Esophagus muscularis mucosa (tissue), 4 donors: ENCODE data around the gene DNAJB12. TPM values are rescaled to one million over a fixed set of nuclear protein-coding genes. Genes with fewer than 3 reads are reported as not detected.

ENCODE experiments used
- DNase-seq: peaks from one replicate; pipeline ENCODE4 v3.0.0-alpha.2; 2017; ENCODE audit errors: extremely low spot score
- H3K27ac ChIP-seq, 4 donors: fragments of 200-600 bp; sonication (generic); replicated peaks in 1 of 4; 1 replicate in 3 of 4; 2 replicates in 1 of 4; pipeline ENCODE4 v1.5.1; 2016 to 2019; ENCODE audit warnings: mild to moderate bottlenecking in 1 of 4
- H3K27me3 ChIP-seq, 4 donors: fragments of 200-600 bp; sonication (generic); one replicate each; pipeline versions ENCODE4 v1.5.1 to v1.6.0; 2016 to 2019
- H3K36me3 ChIP-seq, 4 donors: fragments of 200-600 bp; sonication (generic); one replicate each; pipeline ENCODE4 v1.5.1; 2016 to 2019
- H3K4me1 ChIP-seq, 4 donors: fragments of 200-600 bp; sonication (generic); one replicate each; pipeline ENCODE4 v1.5.1; 2016 to 2019
- H3K4me3 ChIP-seq, 4 donors: fragments of 200-600 bp; sonication (generic); 1 replicate in 2 of 4; 2 replicates in 2 of 4; pipeline ENCODE4 v1.5.1; 2016 to 2019; ENCODE audit warnings: mild to moderate bottlenecking in 4 of 4, moderate library complexity in 1 of 4
- H3K9me3 ChIP-seq, 4 donors: fragments of 200-600 bp; sonication (generic); 1 replicate in 3 of 4; 2 replicates in 1 of 4; pipeline ENCODE4 v1.5.1; 2016 to 2019
- EP300 ChIP-seq: sonication (generic); formaldehyde crosslinking; IDR thresholded peaks from one replicate; pipeline ENCODE4 v1.6.1; 2017; ENCODE audit warnings: antibody characterized with exemption
- POLR2A ChIP-seq: fragments of 450-650 bp; IDR thresholded peaks from one replicate; pipeline ENCODE4 v1.6.1; 2017; ENCODE audit warnings: antibody characterized with exemption, moderate library complexity, mild to moderate bottlenecking, low read depth
- POLR2AphosphoS5 ChIP-seq, 2 donors: sonication (generic); formaldehyde crosslinking; IDR thresholded peaks; one replicate each; pipeline ENCODE4 v1.6.1; 2017; ENCODE audit warnings: antibody characterized with exemption in 2 of 2
- WGBS: methylation state at CpG from one replicate; pipeline ENCODE4 v1.1.5; 2018; 5-methylcytosine and 5-hydroxymethylcytosine counted together
- intact Hi-C: fragments of 100-400 bp; cut with DNase I; formaldehyde crosslinking; loops from one replicate; pipeline ENCODE4 v1.15.1; 2023
- total RNA-seq, 4 donors: library from RNA; depleted of rRNA; stranded (reverse); fragments of >200 nt; gene quantifications; one replicate each; pipeline versions ENCODE4 v1.1.0 to v1.2.1, GENCODE V29; 2016
- TF ChIP-seq, protein P1 (sequence below), 3 experiments: fragments of 200-600 bp in 2 of 3; fragments of 450-650 bp in 1 of 3; sonication (generic) in 2 of 3; IDR thresholded peaks; one replicate each; pipeline ENCODE4 v1.5.1; 2017 to 2019; ENCODE audit warnings: antibody characterized with exemption in 3 of 3, mild to moderate bottlenecking in 2 of 3, moderate library complexity in 1 of 3

Gene DNAJB12
- total RNA-seq, 4 donors from 2014 or later: 27.8 to 46.5 (median 37.8) TPM

DNA sequence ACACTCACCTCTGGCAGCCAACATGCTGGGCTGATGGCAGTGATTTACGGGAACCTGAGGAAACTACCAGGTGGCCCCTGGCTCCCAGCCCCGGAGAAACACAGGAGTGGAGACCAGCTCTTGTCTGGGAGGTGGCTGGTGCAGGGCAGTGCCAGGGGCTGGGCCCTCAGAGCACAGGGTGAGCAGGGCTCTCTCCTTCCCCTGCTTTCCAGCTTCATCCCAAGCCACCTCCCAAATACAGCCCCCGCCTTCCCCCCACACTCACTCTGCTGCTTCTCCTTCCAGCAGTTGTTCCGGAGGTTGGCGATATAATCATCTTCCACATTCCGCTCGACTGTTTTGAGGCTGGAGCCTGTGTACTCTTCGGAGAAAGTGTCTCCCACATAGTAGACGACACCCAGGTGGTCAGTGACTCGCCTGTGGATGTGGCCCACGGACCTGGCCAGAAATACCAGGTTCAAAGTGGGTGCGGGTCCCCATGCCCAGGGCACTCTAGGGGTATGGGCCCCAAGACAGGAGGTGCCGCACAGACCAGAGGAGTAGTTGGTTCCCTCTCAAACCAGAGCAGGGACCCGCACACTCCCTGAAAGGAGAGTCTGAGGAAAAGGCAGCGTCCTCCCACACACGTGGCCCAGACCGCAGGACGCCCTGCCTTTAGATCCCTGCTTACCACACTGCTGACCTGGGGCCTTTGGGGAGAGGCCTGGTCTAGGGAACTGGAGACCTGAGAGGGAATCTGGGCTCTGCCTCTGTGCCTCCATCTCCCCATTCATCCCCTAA is 18.3 kb downstream of the DNAJB12 start:
- peaks cover 50 to 76% (median 71%) of the 10 kb centered on the region in 4 donors for H3K4me1 ChIP-seq
- intact Hi-C loops: loop anchor here (5.0 kb wide), 4 partner anchors 114 to 379 kb away; no protein-coding TSS in a partner anchor
- H3K27me3 ChIP-seq: no peaks in the 10 kb centered on the region
- WGBS: 88% methylated on average over 16 of the region's 18 CpGs
- peak overlapping the region; percentile 80 to 88 (median 84) for H3K27ac ChIP-seq
- peaks cover 23 to 80% (median 56%) of the 10 kb centered on the region in 4 donors for H3K36me3 ChIP-seq
- no peak overlapping the region for H3K4me3 ChIP-seq
- no peaks in the 10 kb centered on the region for H3K9me3 ChIP-seq
- TF ChIP-seq, protein P1, sequence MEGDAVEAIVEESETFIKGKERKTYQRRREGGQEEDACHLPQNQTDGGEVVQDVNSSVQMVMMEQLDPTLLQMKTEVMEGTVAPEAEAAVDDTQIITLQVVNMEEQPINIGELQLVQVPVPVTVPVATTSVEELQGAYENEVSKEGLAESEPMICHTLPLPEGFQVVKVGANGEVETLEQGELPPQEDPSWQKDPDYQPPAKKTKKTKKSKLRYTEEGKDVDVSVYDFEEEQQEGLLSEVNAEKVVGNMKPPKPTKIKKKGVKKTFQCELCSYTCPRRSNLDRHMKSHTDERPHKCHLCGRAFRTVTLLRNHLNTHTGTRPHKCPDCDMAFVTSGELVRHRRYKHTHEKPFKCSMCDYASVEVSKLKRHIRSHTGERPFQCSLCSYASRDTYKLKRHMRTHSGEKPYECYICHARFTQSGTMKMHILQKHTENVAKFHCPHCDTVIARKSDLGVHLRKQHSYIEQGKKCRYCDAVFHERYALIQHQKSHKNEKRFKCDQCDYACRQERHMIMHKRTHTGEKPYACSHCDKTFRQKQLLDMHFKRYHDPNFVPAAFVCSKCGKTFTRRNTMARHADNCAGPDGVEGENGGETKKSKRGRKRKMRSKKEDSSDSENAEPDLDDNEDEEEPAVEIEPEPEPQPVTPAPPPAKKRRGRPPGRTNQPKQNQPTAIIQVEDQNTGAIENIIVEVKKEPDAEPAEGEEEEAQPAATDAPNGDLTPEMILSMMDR (IDR thresholded peaks at IDR 0.05): no peak
- TF ChIP-seq POLR2AphosphoS5 (IDR thresholded peaks at IDR 0.05): no peak
- no peak for TF ChIP-seq EP300
- no peak for TF ChIP-seq POLR2A
- DNase-seq: no peak

- Histone ChIP-seq H3K4me3 (peak overlapping the region in 1 of 4 donors; percentile 13), H3K27me3 (no peaks in the 10 kb centered on the region), H3K9me3 (no peaks in the 10 kb centered on the region), H3K4me1 (peaks cover 56 to 74% (median 72%) of the 10 kb centered on the region in 4 donors), H3K36me3 (peaks cover 15 to 72% (median 48%) of the 10 kb centered on the region in 4 donors), H3K27ac (peak overlapping the region; percentile 80 to 88 (median 84))
- whole genome bisulfite sequencing: 60% methylated on average over 9 of the region's 20 CpGs
- TF ChIP-seq, protein P1 (IDR thresholded peaks at IDR 0.05): no peak
- TF ChIP-seq POLR2AphosphoS5 (IDR thresholded peaks at IDR 0.05): peak in 1 of 2 donors; percentile 36
- no peak for DNase-seq
- intact Hi-C loops: loop anchor here (5.0 kb wide), 4 partner anchors 113 to 378 kb away; no protein-coding TSS in a partner anchor
Observed at GRCh38 chr10:72335394-72336258, 19.1 kb downstream of the DNAJB12 start.

GRCh38 chr10:72334825-72335393 is 19.8 kb downstream of the DNAJB12 start:
- peak overlapping the region in 1 of 4 donors; percentile 13 for H3K4me3 ChIP-seq
- peak overlapping the region; percentile 80 to 88 (median 84) for H3K27ac ChIP-seq
- no peak for DNase-seq
- no peaks in the 10 kb centered on the region for H3K27me3 ChIP-seq
- no peaks in the 10 kb centered on the region for H3K9me3 ChIP-seq
- H3K4me1 ChIP-seq: peaks cover 58 to 72% (median 66%) of the 10 kb centered on the region in 4 donors
- peaks cover 13 to 65% (median 41%) of the 10 kb centered on the region in 4 donors for H3K36me3 ChIP-seq
- WGBS: 19% methylated on average over 9 of the region's 16 CpGs
- intact Hi-C loops: loop anchor here (5.0 kb wide), 4 partner anchors 113 to 378 kb away; no protein-coding TSS in a partner anchor
- TF ChIP-seq POLR2A: no peak
- TF ChIP-seq POLR2AphosphoS5 (IDR thresholded peaks at IDR 0.05): peak; percentile 77 to 86
- TF ChIP-seq EP300: peak; percentile 53
- TF ChIP-seq, protein P1 (IDR thresholded peaks at IDR 0.05): peak in 1 of 3 experiments; percentile 4

DNA sequence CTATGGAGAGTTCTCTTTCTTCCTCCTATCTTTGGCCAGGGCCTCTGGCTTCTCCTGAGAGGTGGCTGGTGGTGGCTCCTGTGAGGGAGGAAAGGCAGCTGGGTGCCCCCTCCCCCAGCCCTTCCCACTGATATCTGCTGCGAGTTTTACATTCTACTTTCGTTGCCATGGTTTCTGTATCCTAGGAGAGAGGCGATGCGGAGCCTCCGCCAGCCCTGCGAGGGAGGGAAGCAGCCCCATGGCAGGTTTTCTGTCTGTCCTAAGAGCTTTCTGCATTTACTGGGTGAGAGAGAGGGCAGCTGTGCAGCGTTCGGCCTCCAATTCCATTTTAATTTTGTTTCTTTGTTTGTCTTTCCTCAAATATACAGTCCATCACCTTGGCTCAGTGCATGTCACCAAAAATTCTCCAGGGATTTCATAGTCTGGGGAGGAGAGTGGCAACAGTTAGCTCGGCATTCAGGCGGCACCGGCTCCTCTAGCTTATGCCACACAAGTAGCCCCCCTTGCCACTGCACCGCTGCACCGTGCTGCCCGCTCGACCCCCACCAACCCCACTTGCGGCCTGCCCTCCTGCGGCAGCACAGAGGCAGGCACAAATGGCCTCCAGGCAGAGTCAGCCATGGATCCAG is 20.4 kb downstream of the DNAJB12 start:
- Histone ChIP-seq H3K9me3 (no peaks in the 10 kb centered on the region), H3K27ac (peak overlapping the region; percentile 80 to 88 (median 84)), H3K4me1 (peaks cover 63 to 78% (median 69%) of the 10 kb centered on the region in 4 donors), H3K4me3 (no peak overlapping the region), H3K27me3 (no peaks in the 10 kb centered on the region), H3K36me3 (peaks cover 13 to 59% (median 35%) of the 10 kb centered on the region in 4 donors)
- intact Hi-C loops: no loop called here
- TF ChIP-seq, protein P1 (IDR thresholded peaks at IDR 0.05): no peak
- no peak for TF ChIP-seq POLR2AphosphoS5 (IDR thresholded peaks at IDR 0.05)
- TF ChIP-seq EP300: no peak
- TF ChIP-seq POLR2A: no peak
- DNase-seq: no peak
- 37% methylated on average over 17 of the region's 17 CpGs for WGBS
